H1 (cell line): ENCODE data around the gene SCYL2.

Source experiments
- ATF3 ChIP-seq: IDR thresholded peaks from 2 replicates; pipeline ENCODE4 v1.6.1; 2011; ENCODE audit warnings: low read depth, mild to moderate bottlenecking, low read length; ENCODE audit not compliant: insufficient read depth
- BRCA1 ChIP-seq: IDR thresholded peaks from 2 replicates; pipeline ENCODE4 v1.6.1; 2012; ENCODE audit warnings: low read depth, low read length, improper control_type of control experiment
- CTCF ChIP-seq, 3 experiments: IDR thresholded peaks; 1 replicate in 2 of 3; 2 replicates in 1 of 3; pipeline versions ENCODE4 v1.5.1 to v1.6.1; 2011; ENCODE audit warnings: low read length in 3 of 3, mild to moderate bottlenecking in 3 of 3, inconsistent platforms in 2 of 3, low read depth in 1 of 3, moderate library complexity in 1 of 3; ENCODE audit not compliant: insufficient read depth in 1 of 3; ENCODE audit errors: control extremely low read depth in 1 of 3
- HDAC6 ChIP-seq: IDR thresholded peaks from one replicate; pipeline ENCODE4 v1.7.1; 2012; ENCODE audit warnings: low read depth, mild to moderate bottlenecking, inconsistent platforms, low read length, moderate library complexity
- JUN ChIP-seq: IDR thresholded peaks from 2 replicates; pipeline ENCODE4 v1.6.1; 2011; ENCODE audit warnings: low read depth, mild to moderate bottlenecking, improper control_type of control experiment, low read length
- JUND ChIP-seq: IDR thresholded peaks from 2 replicates; pipeline ENCODE4 v1.6.1; 2011; ENCODE audit warnings: mild to moderate bottlenecking, improper control_type of control experiment, low read length
- MAX ChIP-seq: IDR thresholded peaks from 2 replicates; pipeline ENCODE4 v1.6.1; 2012; ENCODE audit warnings: inconsistent platforms
- POLR2A ChIP-seq, 2 experiments: IDR thresholded peaks; 1 replicate in 1 of 2; 2 replicates in 1 of 2; pipeline ENCODE4 v1.6.1; 2011; ENCODE audit warnings: low read depth in 2 of 2, low read length in 2 of 2, mild to moderate bottlenecking in 2 of 2; ENCODE audit errors: control extremely low read depth in 1 of 2
- TAF7 ChIP-seq: optimal IDR thresholded peaks from 2 replicates; pipeline ENCODE3; 2011; ENCODE audit warnings: low read depth, mild to moderate bottlenecking, inconsistent platforms, low read length, moderate library complexity, borderline replicate concordance
- TBP ChIP-seq: IDR thresholded peaks from 2 replicates; pipeline ENCODE4 v1.6.1; 2011; ENCODE audit warnings: low read depth, low read length, improper control_type of control experiment
- YY1 ChIP-seq: IDR thresholded peaks from 2 replicates; pipeline ENCODE4 v1.6.1; 2011; ENCODE audit warnings: low read depth, mild to moderate bottlenecking, low read length

DNA sequence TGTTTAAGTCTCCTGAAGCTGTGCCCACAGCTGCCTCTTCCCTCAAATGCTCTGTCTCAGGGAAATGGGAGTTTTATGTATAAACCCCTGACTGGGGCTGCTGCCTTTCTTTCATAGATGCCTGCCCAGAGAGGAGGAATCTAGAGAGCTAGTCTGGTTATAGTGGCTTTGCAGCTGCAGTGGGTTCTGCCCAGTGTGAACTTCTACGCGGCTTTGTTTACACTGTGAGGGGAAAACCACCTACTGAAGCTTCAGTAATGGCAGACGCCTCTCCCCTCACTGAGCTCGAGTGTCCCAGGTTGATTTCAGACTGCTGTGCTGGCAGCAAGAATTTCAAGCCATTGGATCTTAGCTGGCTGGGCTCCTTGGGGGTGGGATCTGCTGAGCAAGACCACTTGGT is 36.9 kb downstream of the SCYL2 start:
- TF ChIP-seq TAF7 (no peak), YY1 (no peak), HDAC6 (no peak), JUN (no peak), MAX (no peak), CTCF (IDR thresholded peaks at IDR 0.05; ENCODE audit: control extremely low read depth in 1 of 3, insufficient read depth in 1 of 3, low read depth in 1 of 3, low read length in 3 of 3) (no peak), ATF3 (no peak), POLR2A (IDR thresholded peaks at IDR 0.05; ENCODE audit: control extremely low read depth in 1 of 2, low read depth in 2 of 2, low read length in 2 of 2) (no peak), TBP (no peak), JUND (no peak), BRCA1 (no peak)
